CD4-positive, alpha-beta T cell treated with Interferon alpha-2 for 1 hour (primary cell): ENCODE results near the gene CUL2.
"Not testable (repeated sequence)": the region's sequence is repeated elsewhere in the genome, so short reads cannot be mapped to it uniquely, and the experiment has no call there.

ENCODE experiments used
- DNase-seq, 2 donors: peaks; one replicate each; pipeline ENCODE4 v3.0.0-alpha.2; 2020 to 2022

Gene CUL2

GRCh38 chr10:35015843-35016408, 74.2 kb downstream of the CUL2 start:
- no peak for DNase-seq

GRCh38 chr10:35012781-35013180, 77.4 kb downstream of the CUL2 start:
- no peak for DNase-seq

GRCh38 chr10:35011771-35012191, 78.4 kb downstream of the CUL2 start:
- no peak for DNase-seq

- no peak for DNase-seq
These were observed 82.3 kb downstream of the CUL2 start for GRCh38 chr10:35007858-35008301.

- DNase-seq, result no peak
These were observed 83.3 kb downstream of the CUL2 start for GRCh38 chr10:35006836-35007235.

- no peak for DNase-seq
These were observed 84.3 kb downstream of the CUL2 start for GRCh38 chr10:35005868-35006267.

- DNase-seq, result no peak
These were observed 85.5 kb downstream of the CUL2 start for GRCh38 chr10:35004651-35005050.

- DNase-seq, result no peak
These were observed 86.2 kb downstream of the CUL2 start for GRCh38 chr10:35003906-35004305.

- no peak for DNase-seq
These were observed 89.2 kb downstream of the CUL2 start for GRCh38 chr10:35000936-35001335.

- no peak for DNase-seq
These were observed 90.6 kb downstream of the CUL2 start for GRCh38 chr10:34999532-34999931.

GRCh38 chr10:34998940-34999339, 91.2 kb downstream of the CUL2 start:
- no peak for DNase-seq

- peak; percentile 9 to 41 for DNase-seq
These were observed 93.3 kb downstream of the CUL2 start for GRCh38 chr10:34996843-34997242.

- no peak for DNase-seq
These were observed 94.2 kb downstream of the CUL2 start for GRCh38 chr10:34995925-34996324.

GRCh38 chr10:34994565-34995142, 95.5 kb downstream of the CUL2 start:
- peak; percentile 19 to 58 for DNase-seq

- no peak for DNase-seq
These were observed 96.4 kb downstream of the CUL2 start for GRCh38 chr10:34993782-34994181.

- DNase-seq, result not testable (repeated sequence)
These were observed 99.0 kb downstream of the CUL2 start for GRCh38 chr10:34991117-34991516.

- DNase-seq, result no peak
These were observed 101.6 kb downstream of the CUL2 start for GRCh38 chr10:34988397-34989067.

GRCh38 chr10:34985823-34986222, 104.3 kb downstream of the CUL2 start:
- no peak for DNase-seq

GRCh38 chr10:34985146-34985545, 105.0 kb downstream of the CUL2 start:
- no peak for DNase-seq

GRCh38 chr10:34981844-34982243, 108.3 kb downstream of the CUL2 start:
- DNase-seq, result no peak

- no peak for DNase-seq
These were observed 110.2 kb downstream of the CUL2 start for GRCh38 chr10:34979938-34980337.

- DNase-seq, result no peak
These were observed 112.1 kb downstream of the CUL2 start for GRCh38 chr10:34978080-34978479.

GRCh38 chr10:34976380-34976910, 113.7 kb downstream of the CUL2 start:
- DNase-seq, result not testable (repeated sequence)
